Mesenchymal stem cell (in vitro differentiated cells and primary cell): Measurements from ENCODE around the gene RABAC1.
"Not testable (repeated sequence)": the region's sequence is repeated elsewhere in the genome, so short reads cannot be mapped to it uniquely, and the experiment has no call there.

Experiments used
- DNase-seq: peaks from one replicate; pipeline ENCODE4 v3.0.0-alpha.2; 2013
- H2AFZ ChIP-seq: one replicate; pipeline ENCODE4 v1.6.1; 2013; ENCODE audit warnings: low read depth, mild to moderate bottlenecking, control low read depth, inconsistent platforms, low read length, moderate library complexity
- H2AK5ac ChIP-seq: 2 replicates; pipeline ENCODE4 v1.6.1; 2013; ENCODE audit warnings: low read length, moderate library complexity, mild to moderate bottlenecking, inconsistent platforms; ENCODE audit not compliant: severe bottlenecking
- H2BK120ac ChIP-seq: one replicate; pipeline ENCODE4 v1.6.1; 2013; ENCODE audit warnings: low read depth, mild to moderate bottlenecking, inconsistent platforms, low read length, moderate library complexity
- H2BK12ac ChIP-seq, 2 experiments: one replicate each; pipeline ENCODE4 v1.6.1; 2013; ENCODE audit warnings: inconsistent platforms in 2 of 2, low read length in 2 of 2, mild to moderate bottlenecking in 2 of 2, moderate library complexity in 2 of 2, control low read depth in 1 of 2
- H2BK15ac ChIP-seq: one replicate; pipeline ENCODE4 v1.6.1; 2013; ENCODE audit warnings: mild to moderate bottlenecking, low read depth, inconsistent platforms; ENCODE audit not compliant: poor library complexity, severe bottlenecking
- H2BK5ac ChIP-seq: 2 replicates; pipeline ENCODE4 v1.6.1; 2013; ENCODE audit warnings: low read depth, mild to moderate bottlenecking, low read length, control low read depth, inconsistent platforms; ENCODE audit not compliant: poor library complexity, severe bottlenecking
- H3K14ac ChIP-seq, 2 experiments: one replicate each; pipeline ENCODE4 v1.6.1; 2013; ENCODE audit warnings: inconsistent platforms in 2 of 2, low read length in 2 of 2, control low read depth in 1 of 2, mild to moderate bottlenecking in 1 of 2, moderate library complexity in 1 of 2
- H3K18ac ChIP-seq, 2 experiments: one replicate each; pipeline ENCODE4 v1.6.1; 2013; ENCODE audit warnings: inconsistent platforms in 2 of 2, low read length in 2 of 2, control low read depth in 1 of 2, low read depth in 1 of 2, mild to moderate bottlenecking in 1 of 2
- H3K23ac ChIP-seq, 2 experiments: one replicate each; pipeline ENCODE4 v1.6.1; 2013; ENCODE audit warnings: inconsistent platforms in 2 of 2, low read length in 2 of 2, mild to moderate bottlenecking in 2 of 2, moderate library complexity in 2 of 2, control low read depth in 1 of 2
- H3K27ac ChIP-seq: 2 replicates; pipeline ENCODE4 v1.5.1; 2013; ENCODE audit warnings: mild to moderate bottlenecking, moderate library complexity, low read length, control low read depth, inconsistent platforms; ENCODE audit not compliant: poor library complexity, severe bottlenecking
- H3K27me3 ChIP-seq, 2 experiments: 2 replicates each; pipeline versions ENCODE4 v1.6.1 to v1.7.0; 2013; ENCODE audit warnings: low read length in 2 of 2, mild to moderate bottlenecking in 2 of 2, moderate library complexity in 2 of 2, control low read depth in 1 of 2, inconsistent platforms in 1 of 2; ENCODE audit not compliant: control insufficient read depth in 1 of 2, insufficient read depth in 1 of 2
- H3K36me3 ChIP-seq, 2 experiments: 2 replicates each; pipeline versions ENCODE4 v1.6.1 to v1.7.0; 2013; ENCODE audit warnings: low read length in 2 of 2, control low read depth in 1 of 2, inconsistent platforms in 1 of 2, low read depth in 1 of 2, mild to moderate bottlenecking in 1 of 2; ENCODE audit not compliant: insufficient read depth in 2 of 2, control insufficient read depth in 1 of 2
- H3K4ac ChIP-seq, 2 experiments: one replicate each; pipeline ENCODE4 v1.6.1; 2013; ENCODE audit warnings: inconsistent platforms in 2 of 2, low read length in 2 of 2, mild to moderate bottlenecking in 2 of 2, moderate library complexity in 2 of 2, control low read depth in 1 of 2, low read depth in 1 of 2
- H3K4me1 ChIP-seq: 2 replicates; pipeline ENCODE4 v1.6.1; 2013; ENCODE audit warnings: low read depth, low read length, control low read depth; ENCODE audit not compliant: control insufficient read depth, insufficient read depth
- H3K4me2 ChIP-seq: 2 replicates; pipeline ENCODE4 v1.6.1; 2013; ENCODE audit warnings: low read length, mild to moderate bottlenecking, inconsistent platforms; ENCODE audit not compliant: poor library complexity, severe bottlenecking
- H3K4me3 ChIP-seq, 2 experiments: 2 replicates each; pipeline versions ENCODE4 v1.5.1 to v1.7.0; 2013; ENCODE audit warnings: low read length in 2 of 2, mild to moderate bottlenecking in 2 of 2, control low read depth in 1 of 2, low read depth in 1 of 2; ENCODE audit not compliant: insufficient read depth in 1 of 2
- H3K79me1 ChIP-seq: replicated peaks from 2 replicates; pipeline ENCODE4 v1.6.1; 2013; ENCODE audit warnings: mild to moderate bottlenecking, control low read depth, low read length, inconsistent platforms; ENCODE audit not compliant: poor library complexity, severe bottlenecking
- H3K9ac ChIP-seq: 2 replicates; pipeline ENCODE4 v1.7.0; 2013; ENCODE audit warnings: mild to moderate bottlenecking, low read length, moderate library complexity
- H3K9me3 ChIP-seq: 2 replicates; pipeline ENCODE4 v1.7.0; 2013; ENCODE audit warnings: mild to moderate bottlenecking, low read length; ENCODE audit not compliant: control insufficient read depth
- H4K8ac ChIP-seq: one replicate; pipeline ENCODE4 v1.6.1; 2013; ENCODE audit warnings: inconsistent platforms, mild to moderate bottlenecking, low read length, moderate library complexity
- H4K91ac ChIP-seq: one replicate; pipeline ENCODE4 v1.6.1; 2013; ENCODE audit warnings: mild to moderate bottlenecking, low read length, inconsistent platforms
- WGBS: methylation state at CpG from one replicate; pipeline ENCODE4 v1.1.7; 2013; ENCODE audit warnings: mixed read lengths; 5-methylcytosine and 5-hydroxymethylcytosine counted together

The RABAC1 gene

GRCh38 chr19:41915776-41916414 lies 43.2 kb downstream of the RABAC1 start:
- 52% methylated on average over 22 of the region's 27 CpGs for WGBS
- Histone ChIP-seq H4K8ac (no peak overlapping the region), H3K27me3 (peaks cover 78 to 87% of the 10 kb centered on the region in 2 experiments), H3K23ac (no peak overlapping the region), H4K91ac (no peak overlapping the region), H3K4ac (no peak overlapping the region), H3K27ac (no peak overlapping the region), H2BK15ac (no peak overlapping the region), H3K36me3 (no peaks in the 10 kb centered on the region), H2AK5ac (no peak overlapping the region), H3K4me2 (no peak overlapping the region), H2BK5ac (no peak overlapping the region), H2AFZ (no peak overlapping the region), H2BK120ac (no peak overlapping the region), H3K9me3 (no peaks in the 10 kb centered on the region), H3K14ac (peak overlapping the region in 1 of 2 experiments; percentile 39), H2BK12ac (no peak overlapping the region), H3K79me1 (no peaks in the 10 kb centered on the region), H3K18ac (no peak overlapping the region), H3K4me3 (no peak overlapping the region), H3K9ac (no peak overlapping the region), H3K4me1 (peaks cover 23% of the 10 kb centered on the region)
- DNase-seq: no peak

GRCh38 chr19:41915021-41915775 lies 43.9 kb downstream of the RABAC1 start:
- peaks cover 23% of the 10 kb centered on the region for H3K4me1 ChIP-seq
- H2BK5ac ChIP-seq: no peak overlapping the region
- H3K14ac ChIP-seq: peak overlapping the region in 1 of 2 experiments; percentile 64
- 3% methylated on average over 38 of the region's 38 CpGs for WGBS
- no peak overlapping the region for H4K8ac ChIP-seq
- no peak overlapping the region for H2BK15ac ChIP-seq
- H3K4me3 ChIP-seq: no peak overlapping the region
- H3K4me2 ChIP-seq: no peak overlapping the region
- H3K18ac ChIP-seq: no peak overlapping the region
- H3K9ac ChIP-seq: no peak overlapping the region
- H3K27me3 ChIP-seq: peaks cover 78 to 88% of the 10 kb centered on the region in 2 experiments
- no peaks in the 10 kb centered on the region for H3K9me3 ChIP-seq
- DNase-seq: no peak
- H3K4ac ChIP-seq: no peak overlapping the region
- H4K91ac ChIP-seq: no peak overlapping the region
- H2AFZ ChIP-seq: no peak overlapping the region
- H3K36me3 ChIP-seq: no peaks in the 10 kb centered on the region
- no peak overlapping the region for H2BK12ac ChIP-seq
- no peaks in the 10 kb centered on the region for H3K79me1 ChIP-seq
- no peak overlapping the region for H3K23ac ChIP-seq
- no peak overlapping the region for H2AK5ac ChIP-seq
- no peak overlapping the region for H2BK120ac ChIP-seq
- H3K27ac ChIP-seq: no peak overlapping the region

- Histone ChIP-seq H3K4me1 (peaks cover 23% of the 10 kb centered on the region), H3K27me3 (peaks cover 79 to 92% of the 10 kb centered on the region in 2 experiments)
- H2BK12ac ChIP-seq, H3K27ac ChIP-seq, H3K14ac ChIP-seq, H3K79me1 ChIP-seq, H2BK15ac ChIP-seq, H3K18ac ChIP-seq, H3K23ac ChIP-seq, H3K4me3 ChIP-seq, H3K9ac ChIP-seq, H4K8ac ChIP-seq, DNase-seq, H2BK5ac ChIP-seq, H2AK5ac ChIP-seq, H2BK120ac ChIP-seq, H3K9me3 ChIP-seq, H3K36me3 ChIP-seq, H3K4ac ChIP-seq, H4K91ac ChIP-seq, H2AFZ ChIP-seq, H3K4me2 ChIP-seq: not testable (repeated sequence)
- WGBS: 24% methylated on average over 4 of the region's 5 CpGs
These were observed 44.7 kb downstream of the RABAC1 start for GRCh38 chr19:41914424-41914834.

- H3K18ac ChIP-seq: no peak overlapping the region
- no peak overlapping the region for H3K27ac ChIP-seq
- H3K9me3 ChIP-seq: no peaks in the 10 kb centered on the region
- no peak overlapping the region for H4K8ac ChIP-seq
- no peak overlapping the region for H3K4me2 ChIP-seq
- peaks cover 78 to 86% of the 10 kb centered on the region in 2 experiments for H3K27me3 ChIP-seq
- no peak overlapping the region for H4K91ac ChIP-seq
- H3K36me3 ChIP-seq: peaks cover 0 to 4% of the 10 kb centered on the region in 2 experiments
- no peak overlapping the region for H3K4me3 ChIP-seq
- H2BK15ac ChIP-seq: no peak overlapping the region
- H3K4ac ChIP-seq: no peak overlapping the region
- H2BK5ac ChIP-seq: no peak overlapping the region
- no peaks in the 10 kb centered on the region for H3K79me1 ChIP-seq
- no peak overlapping the region for H2AK5ac ChIP-seq
- no peak overlapping the region for H2BK120ac ChIP-seq
- no peak overlapping the region for H2AFZ ChIP-seq
- no peak overlapping the region for H3K23ac ChIP-seq
- no peak for DNase-seq
- 16% methylated on average over 21 of the region's 21 CpGs for WGBS
- H2BK12ac ChIP-seq: no peak overlapping the region
- no peak overlapping the region for H3K9ac ChIP-seq
- H3K14ac ChIP-seq: no peak overlapping the region
- peaks cover 23% of the 10 kb centered on the region for H3K4me1 ChIP-seq
These were observed 45.3 kb downstream of the RABAC1 start for GRCh38 chr19:41913538-41914423.
